HCT116 (cell line): ENCODE results near the gene ATG3. TPM values are rescaled to one million over a fixed set of nuclear protein-coding genes. Genes with fewer than 3 reads are reported as not detected.

Experiments used
- ATAC-seq: fragments of 200-7000 bp; cut with Tn5 transposase; 2 replicates; pipeline ENCODE4 v1.9.1; 2020; ENCODE audit warnings: mild to moderate bottlenecking, moderate library complexity
- BruUV-seq: library from RNA; stranded (reverse); fragments of 400-500 nt; replicated peaks from 2 replicates; lab custom pipeline; 2021; lab: Mats Ljungman, UMichigan
- CTCF ChIA-PET: fragments of 300-600 bp; sonication (Branson Sonifier 250); formaldehyde crosslinking; loops from one replicate; lab custom pipeline; 2021; ENCODE audit warnings: antibody characterized with exemption; lab: Charles Lee
- POLR2A ChIA-PET: fragments of 300-600, 350-600 bp; sonication (Branson Sonifier 250); formaldehyde crosslinking; loops from one replicate; lab custom pipeline; 2021; ENCODE audit warnings: antibody characterized with exemption; lab: Charles Lee
- RAD21 ChIA-PET, 2 experiments: fragments of 300-600 bp; sonication (Branson Sonifier 250); formaldehyde crosslinking; loops; one replicate each; lab custom pipeline; 2023; ENCODE audit warnings: low total read pairs in 2 of 2; ENCODE audit not compliant: uncharacterized antibody in 2 of 2, unreplicated experiment in 2 of 2, low non-redundant PET in 1 of 2; lab: Charles Lee
- DNase-seq: peaks from one replicate; pipeline ENCODE4 v3.0.0-alpha.2; 2010; ENCODE audit warnings: low read depth, low spot score
- H2AFZ ChIP-seq: fragments of 200-600 bp; shearing (Covaris generic), sonication (generic); 2 replicates; pipeline ENCODE4 v1.6.1; 2017; ENCODE audit warnings: low read depth, mixed run types, mixed read lengths, antibody characterized with exemption, low read length; ENCODE audit not compliant: poor library complexity, severe bottlenecking
- H3K27ac ChIP-seq: 2 replicates; pipeline ENCODE4 v1.5.1; 2012; ENCODE audit warnings: low read depth, low read length
- H3K27me3 ChIP-seq: fragments of 200-600 bp; sonication (generic); 2 replicates; pipeline ENCODE4 v1.6.1; 2016; ENCODE audit warnings: mixed run types, low read length, mixed read lengths; ENCODE audit not compliant: insufficient read depth
- H3K36me3 ChIP-seq, 2 experiments: fragments of 200-500 bp in 1 of 2; fragments of 200-600 bp in 1 of 2; sonication (Bioruptor generic) in 1 of 2; sonication (generic) in 1 of 2; 2 replicates each; pipeline versions ENCODE4 v1.5.1 to v1.6.1; 2014 to 2016; ENCODE audit warnings: low read length in 2 of 2, inconsistent platforms in 1 of 2, mixed read lengths in 1 of 2, mixed run types in 1 of 2; ENCODE audit not compliant: insufficient read depth in 2 of 2, control insufficient read depth in 1 of 2
- H3K4me1 ChIP-seq, 2 experiments: fragments of 200-600 bp in 1 of 2; sonication (generic) in 1 of 2; 2 replicates each; pipeline versions ENCODE4 v1.5.1 to v1.6.1; 2012 to 2017; ENCODE audit warnings: low read length in 2 of 2, inconsistent platforms in 1 of 2, mild to moderate bottlenecking in 1 of 2, mixed read lengths in 1 of 2, mixed run types in 1 of 2, moderate library complexity in 1 of 2; ENCODE audit not compliant: insufficient read depth in 2 of 2, control insufficient read depth in 1 of 2
- H3K4me2 ChIP-seq: fragments of 200-600 bp; sonication (generic); 2 replicates; pipeline ENCODE4 v1.6.1; 2017; ENCODE audit warnings: mixed run types, low read length, mixed read lengths
- H3K4me3 ChIP-seq, 2 experiments: fragments of 200-600 bp in 1 of 2; sonication (generic) in 1 of 2; replicated peaks in 1 of 2; 2 replicates each; pipeline ENCODE4 v1.5.1; 2011 to 2016; ENCODE audit warnings: low read length in 2 of 2, control low read depth in 1 of 2, low read depth in 1 of 2, mild to moderate bottlenecking in 1 of 2, mixed read lengths in 1 of 2, mixed run types in 1 of 2
- H3K79me2 ChIP-seq: fragments of 200-600 bp; sonication (generic); 2 replicates; pipeline ENCODE4 v1.6.1; 2017; ENCODE audit warnings: mild to moderate bottlenecking, mixed run types, low read length, moderate library complexity, mixed read lengths; ENCODE audit not compliant: insufficient read depth
- H3K9ac ChIP-seq: fragments of 200-600 bp; sonication (generic); 2 replicates; pipeline ENCODE4 v1.6.1; 2016; ENCODE audit warnings: low read length, mixed read lengths
- H3K9me2 ChIP-seq: fragments of 200-600 bp; sonication (generic), shearing (Covaris generic); 2 replicates; pipeline ENCODE4 v1.6.1; 2017; ENCODE audit warnings: mixed run types, mild to moderate bottlenecking, moderate library complexity; ENCODE audit not compliant: insufficient read depth
- H3K9me3 ChIP-seq, 2 experiments: fragments of 200-500 bp in 1 of 2; fragments of 200-600 bp in 1 of 2; sonication (Bioruptor generic) in 1 of 2; sonication (generic) in 1 of 2; 2 replicates each; pipeline ENCODE4 v1.6.1; 2014 to 2017; ENCODE audit warnings: low read length in 2 of 2, mixed read lengths in 2 of 2, inconsistent platforms in 1 of 2, low read depth in 1 of 2, mild to moderate bottlenecking in 1 of 2, mixed run types in 1 of 2, moderate library complexity in 1 of 2; ENCODE audit not compliant: control insufficient read depth in 1 of 2, insufficient read depth in 1 of 2
- H4K20me1 ChIP-seq: fragments of 200-600 bp; sonication (generic), shearing (Covaris generic); 2 replicates; pipeline ENCODE4 v1.6.1; 2017; ENCODE audit warnings: mixed run types, mild to moderate bottlenecking, moderate library complexity; ENCODE audit not compliant: insufficient read depth
- CBX3 ChIP-seq: IDR thresholded peaks from 2 replicates; pipeline ENCODE4 v1.6.1; 2012; ENCODE audit warnings: low read depth
- CEBPB ChIP-seq: IDR thresholded peaks from 2 replicates; pipeline ENCODE4 v1.6.1; 2012; ENCODE audit warnings: low read depth
- EGR1 ChIP-seq: IDR thresholded peaks from 2 replicates; pipeline ENCODE4 v1.6.1; 2012; ENCODE audit warnings: low read depth
- EZH2 ChIP-seq: fragments of 200-600 bp; sonication (generic); IDR thresholded peaks from 2 replicates; pipeline ENCODE4 v1.6.1; 2017; ENCODE audit warnings: antibody characterized with exemption, mixed run types
- MAX ChIP-seq: IDR thresholded peaks from 2 replicates; pipeline ENCODE4 v1.6.1; 2012
- SIN3A ChIP-seq: IDR thresholded peaks from 2 replicates; pipeline ENCODE4 v1.6.1; 2012; ENCODE audit warnings: low read depth
- SP1 ChIP-seq: IDR thresholded peaks from 2 replicates; pipeline ENCODE4 v1.6.1; 2012; ENCODE audit warnings: low read depth
- ZFX ChIP-seq: fragments of 450-650 bp; IDR thresholded peaks from 2 replicates; pipeline ENCODE4 v1.6.1; 2017
- ZNF274 ChIP-seq: fragments of 200-500 bp; sonication (Bioruptor generic); IDR thresholded peaks from 2 replicates; pipeline ENCODE4 v1.6.1; 2014; ENCODE audit warnings: mild to moderate bottlenecking, low read depth, low read length, inconsistent platforms
- intact Hi-C: fragments of 100-400 bp; cut with micrococcal nuclease; formaldehyde crosslinking; loops from 2 replicates; pipeline ENCODE4 v1.10.0; 2022
- total RNA-seq: library from RNA; stranded (reverse); gene quantifications from one replicate; pipeline ENCODE4 v1.2.1, GENCODE V29; 2021; ENCODE audit not compliant: unreplicated experiment

ATG3 gene
- total RNA-seq, 1 experiment from 2014 or later: 56.4 TPM

- Histone ChIP-seq H2AFZ (no peak overlapping the region), H3K36me3 (no peaks in the 10 kb centered on the region), H3K4me2 (no peak overlapping the region), H3K9me2 (no peaks in the 10 kb centered on the region), H3K4me3 (no peak overlapping the region), H3K79me2 (no peaks in the 10 kb centered on the region), H3K27ac (no peak overlapping the region), H3K27me3 (no peaks in the 10 kb centered on the region), H3K4me1 (peaks cover 0 to 7% of the 10 kb centered on the region in 2 experiments; a peak in 3 of 4 replicates), H4K20me1 (no peaks in the 10 kb centered on the region), H3K9ac (no peak overlapping the region), H3K9me3 (no peaks in the 10 kb centered on the region)
- no peak for TF ChIP-seq CBX3
- no peak for TF ChIP-seq MAX
- TF ChIP-seq SIN3A: no peak
- TF ChIP-seq EZH2: no peak
- TF ChIP-seq SP1: no peak
- TF ChIP-seq ZFX: no peak
- TF ChIP-seq EGR1: no peak
- TF ChIP-seq CEBPB: no peak
- no peak for TF ChIP-seq ZNF274
- intact Hi-C loops: no loop called here
- ChIA-PET CTCF (no interaction called here), POLR2A (no interaction called here), RAD21 (no interaction called here)
- DNase-seq (no peak), ATAC-seq (no peak)
- no TSS peak for BruUV-seq
Observed at GRCh38 chr3:112482675-112483074, 79.1 kb downstream of the ATG3 start.

Other genes starting within 250 kb of the ATG3 start
- not detected for gene CD200, start 228.8 kb downstream of the ATG3 start, total RNA-seq
- gene BTLA, start 62.5 kb downstream of the ATG3 start, total RNA-seq: 0.17 TPM
- 21.4 TPM for gene SLC35A5, start 83 bp upstream of the ATG3 start, total RNA-seq
- gene CCDC80, start 79.2 kb upstream of the ATG3 start, total RNA-seq: 1.7 TPM